CD4-positive, alpha-beta memory T cell (primary cell): ENCODE results near the gene FREM1. TPM values are rescaled to one million over a fixed set of nuclear protein-coding genes. Genes with fewer than 3 reads are reported as not detected.

Experiments used
- CTCF ChIA-PET: fragments of 350-600 bp; sonication (Branson Sonifier 250); formaldehyde crosslinking; loops from one replicate; lab custom pipeline; 2021; ENCODE audit warnings: inconsistent platforms; ENCODE audit not compliant: partially characterized antibody; lab: Charles Lee
- POLR2A ChIA-PET: fragments of 350-600 bp; sonication (Branson Sonifier 250); formaldehyde crosslinking; loops from one replicate; lab custom pipeline; 2021; ENCODE audit not compliant: partially characterized antibody; lab: Charles Lee
- DNase-seq, 5 donors: peaks; one replicate each; pipeline versions ENCODE4 v3.0.0 to v3.0.0-alpha.2; 2020 to 2022; ENCODE audit warnings: mixed read lengths in 1 of 5
- H3K27ac ChIP-seq: one replicate; pipeline ENCODE4 v1.7.0; 2013; ENCODE audit warnings: low read depth, low read length
- H3K27me3 ChIP-seq: 2 replicates; pipeline ENCODE4 v1.7.0; 2013; ENCODE audit warnings: mild to moderate bottlenecking, low read length, moderate library complexity; ENCODE audit not compliant: insufficient read depth
- H3K36me3 ChIP-seq: 2 replicates; pipeline ENCODE4 v1.7.0; 2013; ENCODE audit warnings: mild to moderate bottlenecking, low read length, moderate library complexity; ENCODE audit not compliant: insufficient read depth
- H3K4me1 ChIP-seq: 2 replicates; pipeline ENCODE4 v1.7.0; 2013; ENCODE audit warnings: mild to moderate bottlenecking, low read length, moderate library complexity; ENCODE audit not compliant: insufficient read depth
- H3K4me3 ChIP-seq, 2 donors: one replicate each; pipeline ENCODE4 v1.7.0; 2013; ENCODE audit warnings: low read length in 2 of 2, mild to moderate bottlenecking in 1 of 2
- H3K9me3 ChIP-seq, 2 donors: one replicate each; pipeline ENCODE4 v1.7.0; 2013; ENCODE audit warnings: low read length in 2 of 2, control low read depth in 1 of 2; ENCODE audit not compliant: control insufficient read depth in 1 of 2
- H3K27ac Mint-ChIP-seq, 7 donors: one replicate each; pipeline ENCODE4 v1.8.0; 2020 to 2021; ENCODE audit warnings: mixed read lengths in 7 of 7, mild to moderate bottlenecking in 6 of 7, inconsistent platforms in 3 of 7, moderate library complexity in 3 of 7
- H3K27me3 Mint-ChIP-seq, 2 donors: one replicate each; pipeline ENCODE4 v1.8.0; 2020 to 2021; ENCODE audit warnings: mixed read lengths in 2 of 2
- H3K36me3 Mint-ChIP-seq, 2 donors: one replicate each; pipeline ENCODE4 v1.8.0; 2020 to 2021; ENCODE audit warnings: mixed read lengths in 2 of 2, inconsistent platforms in 1 of 2, mild to moderate bottlenecking in 1 of 2
- H3K4me1 Mint-ChIP-seq, 4 donors: one replicate each; pipeline ENCODE4 v1.8.0; 2020 to 2021; ENCODE audit warnings: mixed read lengths in 4 of 4, mild to moderate bottlenecking in 1 of 4
- H3K4me3 Mint-ChIP-seq, 8 donors: one replicate each; pipeline ENCODE4 v1.8.0; 2020 to 2021; ENCODE audit warnings: mixed read lengths in 8 of 8, mild to moderate bottlenecking in 7 of 8, moderate library complexity in 6 of 8, inconsistent platforms in 3 of 8
- H3K9me3 Mint-ChIP-seq, 8 donors: one replicate each; pipeline ENCODE4 v1.8.0; 2020 to 2021; ENCODE audit warnings: mixed read lengths in 8 of 8, mild to moderate bottlenecking in 5 of 8, inconsistent platforms in 3 of 8, moderate library complexity in 1 of 8
- intact Hi-C: fragments of 100-400 bp; cut with micrococcal nuclease; formaldehyde crosslinking; loops from one replicate; pipeline ENCODE4 v1.15.1; 2023
- polyA plus RNA-seq, 2 donors: library from polyadenylated mRNA; unstranded; fragments of 300-500 nt; fragmentation: Illumina TruSeq; gene quantifications; one replicate each; pipeline ENCODE4 v1.2.3, GENCODE V29; 2021
- total RNA-seq, 2 experiments: library from RNA; stranded (reverse); gene quantifications; one replicate each; pipeline ENCODE4 v1.2.3, GENCODE V29; 2021

FREM1 gene
- total and polyA plus RNA-seq, 4 experiments from 2014 or later, result 0.14 TPM; not detected in 3

DNA sequence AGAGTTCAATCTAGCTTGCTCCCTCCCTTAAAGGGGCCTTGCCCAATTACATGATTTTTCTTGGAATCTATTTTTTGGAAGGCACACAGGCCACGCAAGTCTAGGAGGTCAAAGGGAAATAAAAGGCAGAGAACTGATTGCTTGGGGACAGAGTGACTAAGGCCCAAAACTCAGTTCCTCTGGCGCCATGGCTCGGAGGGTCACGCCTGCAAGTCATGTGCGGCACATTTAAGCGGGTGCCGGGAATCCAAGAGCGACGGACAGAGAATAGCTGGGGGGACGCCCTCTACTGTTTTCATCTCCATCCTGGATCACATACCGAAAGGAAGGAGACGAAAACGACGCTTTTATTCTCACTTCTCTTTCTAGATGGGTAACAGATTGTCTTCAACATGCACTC lies 78.6 kb downstream of the FREM1 start:
- Histone ChIP-seq H3K36me3 (no peaks in the 10 kb centered on the region), H3K9me3 (no peaks in the 10 kb centered on the region), H3K4me3 (no peak overlapping the region), H3K27ac (no peak overlapping the region), H3K4me1 (no peaks in the 10 kb centered on the region), H3K27me3 (no peaks in the 10 kb centered on the region)
- H3K36me3 Mint-ChIP-seq, result no peaks in the 10 kb centered on the region
- H3K4me3 Mint-ChIP-seq, result no peak overlapping the region
- no peak for DNase-seq
- H3K27ac Mint-ChIP-seq, result peak overlapping the region in 1 of 7 donors; percentile 42
- peaks cover 1 to 2% of the 10 kb centered on the region in 2 donors for H3K27me3 Mint-ChIP-seq
- no peaks in the 10 kb centered on the region for H3K4me1 Mint-ChIP-seq
- POLR2A ChIA-PET, result no interaction called here
- intact Hi-C loops, result loop anchor here (10.0 kb wide), 1 partner anchor 207 kb away; no protein-coding TSS in a partner anchor
- H3K9me3 Mint-ChIP-seq, result peaks cover 0 to 5% (median 0%) of the 10 kb centered on the region in 8 donors
- CTCF ChIA-PET, result no interaction called here

DNA sequence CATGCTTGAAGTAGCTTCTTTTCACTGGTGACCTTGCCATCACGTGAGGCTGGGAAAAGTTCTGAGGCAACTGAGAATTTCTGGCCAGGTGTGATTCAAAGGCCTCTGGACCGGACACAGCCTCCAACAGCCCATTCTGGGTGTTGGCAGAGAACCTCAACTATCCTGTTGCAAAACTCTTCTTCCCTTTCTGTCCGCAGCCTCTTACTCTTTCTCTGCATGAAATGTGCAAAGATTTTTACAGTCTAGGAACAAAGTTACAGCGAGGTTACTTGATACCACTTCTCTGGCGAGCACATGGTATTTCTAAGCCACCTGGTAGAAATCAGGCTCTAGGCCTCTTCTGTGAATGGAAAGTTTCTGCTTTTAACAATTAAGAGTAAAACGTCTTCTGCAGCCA lies 79.2 kb downstream of the FREM1 start:
- no peak for DNase-seq
- intact Hi-C loops, result loop anchor here (10.0 kb wide), 1 partner anchor 206 kb away; no protein-coding TSS in a partner anchor
- no peaks in the 10 kb centered on the region for H3K9me3 ChIP-seq
- POLR2A ChIA-PET, result no interaction called here
- H3K27ac Mint-ChIP-seq, result no peak overlapping the region
- CTCF ChIA-PET, result no interaction called here
- no peaks in the 10 kb centered on the region for H3K27me3 Mint-ChIP-seq
- no peak overlapping the region for H3K4me3 Mint-ChIP-seq
- H3K36me3 ChIP-seq, result no peaks in the 10 kb centered on the region
- no peak overlapping the region for H3K27ac ChIP-seq
- H3K36me3 Mint-ChIP-seq, result no peaks in the 10 kb centered on the region
- H3K4me3 ChIP-seq, result no peak overlapping the region
- H3K4me1 ChIP-seq, result no peaks in the 10 kb centered on the region
- H3K27me3 ChIP-seq, result no peaks in the 10 kb centered on the region
- no peaks in the 10 kb centered on the region for H3K4me1 Mint-ChIP-seq
- H3K9me3 Mint-ChIP-seq, result peaks cover 0 to 6% (median 0%) of the 10 kb centered on the region in 8 donors

DNA sequence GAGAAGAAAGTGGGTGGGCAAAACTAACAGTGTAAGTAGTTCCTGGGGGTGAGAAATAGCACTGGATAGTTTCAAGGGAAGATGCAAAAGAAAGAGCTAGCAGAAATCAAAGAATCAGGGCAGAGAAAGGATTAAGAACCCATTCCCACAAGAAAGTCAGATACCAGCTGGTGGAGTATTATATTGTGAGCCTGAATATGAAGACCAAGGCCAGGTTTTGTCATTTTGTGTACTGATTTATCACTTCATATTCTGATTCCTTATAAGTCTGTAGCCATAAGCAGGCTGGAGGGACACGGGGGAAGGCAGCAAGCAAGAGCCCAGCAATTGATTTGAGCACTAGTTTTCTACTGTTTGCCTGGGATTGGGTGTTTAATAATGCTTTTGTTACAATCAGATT lies 80.2 kb downstream of the FREM1 start:
- no peaks in the 10 kb centered on the region for H3K4me1 Mint-ChIP-seq
- Histone ChIP-seq H3K27ac (no peak overlapping the region), H3K36me3 (no peaks in the 10 kb centered on the region), H3K27me3 (no peaks in the 10 kb centered on the region), H3K4me3 (no peak overlapping the region), H3K4me1 (no peaks in the 10 kb centered on the region), H3K9me3 (no peaks in the 10 kb centered on the region)
- H3K36me3 Mint-ChIP-seq, result no peaks in the 10 kb centered on the region
- peak overlapping the region in 1 of 8 donors; percentile 42 for H3K4me3 Mint-ChIP-seq
- ChIA-PET POLR2A (no interaction called here), CTCF (no interaction called here)
- no peak overlapping the region for H3K27ac Mint-ChIP-seq
- H3K27me3 Mint-ChIP-seq, result peaks cover 3% of the 10 kb centered on the region in 2 donors
- peaks cover 0 to 6% (median under 1%) of the 10 kb centered on the region in 8 donors for H3K9me3 Mint-ChIP-seq
- DNase-seq, result no peak
- intact Hi-C loops, result loop anchor here (10.0 kb wide), 1 partner anchor 205 kb away; no protein-coding TSS in a partner anchor

DNA sequence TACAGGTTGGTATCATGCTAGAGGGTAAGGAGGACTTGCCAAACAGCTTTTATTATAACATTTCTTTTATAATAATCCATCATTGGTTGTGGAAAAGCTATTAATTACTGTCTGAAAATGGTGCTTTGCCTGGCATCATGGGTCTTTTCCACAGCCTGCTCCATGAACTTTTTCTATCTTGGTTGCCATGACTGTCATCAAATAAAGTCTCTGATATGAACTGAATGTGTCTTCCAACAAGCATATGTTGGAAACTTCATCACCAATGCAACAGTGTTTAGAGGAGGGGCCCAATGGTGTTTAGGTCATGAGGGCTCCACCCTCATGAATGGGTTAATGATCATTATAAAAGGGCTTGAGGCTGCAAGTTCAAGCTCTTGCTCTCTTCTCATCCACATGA lies 81.0 kb downstream of the FREM1 start:
- no peak for DNase-seq
- Mint-ChIP-seq H3K27ac (no peak overlapping the region), H3K36me3 (no peaks in the 10 kb centered on the region), H3K4me1 (no peaks in the 10 kb centered on the region), H3K9me3 (peaks cover 0 to 6% (median under 1%) of the 10 kb centered on the region in 8 donors), H3K27me3 (peaks cover 3% of the 10 kb centered on the region in 2 donors), H3K4me3 (no peak overlapping the region)
- H3K36me3 ChIP-seq, result no peaks in the 10 kb centered on the region
- H3K9me3 ChIP-seq, result no peaks in the 10 kb centered on the region
- no peaks in the 10 kb centered on the region for H3K27me3 ChIP-seq
- H3K27ac ChIP-seq, result no peak overlapping the region
- intact Hi-C loops, result loop anchor here (10.0 kb wide), 1 partner anchor 64 kb away; no protein-coding TSS in a partner anchor
- no peaks in the 10 kb centered on the region for H3K4me1 ChIP-seq
- POLR2A ChIA-PET, result no interaction called here
- H3K4me3 ChIP-seq, result no peak overlapping the region
- CTCF ChIA-PET, result no interaction called here

DNA sequence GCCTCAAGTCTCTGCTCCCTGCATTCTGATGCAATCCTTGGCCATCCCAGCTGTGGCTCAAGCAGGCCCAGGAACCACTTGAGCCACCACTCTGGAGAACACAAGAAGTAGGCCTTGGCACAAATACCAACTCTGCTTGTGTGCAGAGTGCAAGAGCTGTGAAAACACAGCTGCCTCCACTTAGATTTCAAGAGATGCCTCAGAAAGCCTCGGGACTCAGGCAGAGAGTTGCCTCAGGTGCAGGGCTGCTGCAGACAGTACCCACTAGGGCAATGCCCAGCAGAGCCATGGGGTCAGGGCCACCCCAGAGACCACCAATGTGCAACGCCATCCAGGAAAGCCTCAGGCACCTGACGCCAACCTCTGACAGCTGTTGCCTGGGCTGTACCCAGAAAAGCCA lies 82.4 kb downstream of the FREM1 start:
- no peaks in the 10 kb centered on the region for H3K36me3 Mint-ChIP-seq
- peaks cover 0 to 6% (median under 1%) of the 10 kb centered on the region in 8 donors for H3K9me3 Mint-ChIP-seq
- CTCF ChIA-PET, result no interaction called here
- intact Hi-C loops, result loop anchor here (10.0 kb wide), 1 partner anchor 63 kb away; no protein-coding TSS in a partner anchor
- no peak overlapping the region for H3K4me3 ChIP-seq
- no peak overlapping the region for H3K4me3 Mint-ChIP-seq
- H3K27me3 Mint-ChIP-seq, result peaks cover 3% of the 10 kb centered on the region in 2 donors
- H3K27ac ChIP-seq, result no peak overlapping the region
- H3K4me1 ChIP-seq, result no peaks in the 10 kb centered on the region
- H3K4me1 Mint-ChIP-seq, result no peaks in the 10 kb centered on the region
- no peaks in the 10 kb centered on the region for H3K27me3 ChIP-seq
- H3K36me3 ChIP-seq, result no peaks in the 10 kb centered on the region
- no peak for DNase-seq
- H3K9me3 ChIP-seq, result no peaks in the 10 kb centered on the region
- H3K27ac Mint-ChIP-seq, result no peak overlapping the region
- POLR2A ChIA-PET, result no interaction called here

DNA sequence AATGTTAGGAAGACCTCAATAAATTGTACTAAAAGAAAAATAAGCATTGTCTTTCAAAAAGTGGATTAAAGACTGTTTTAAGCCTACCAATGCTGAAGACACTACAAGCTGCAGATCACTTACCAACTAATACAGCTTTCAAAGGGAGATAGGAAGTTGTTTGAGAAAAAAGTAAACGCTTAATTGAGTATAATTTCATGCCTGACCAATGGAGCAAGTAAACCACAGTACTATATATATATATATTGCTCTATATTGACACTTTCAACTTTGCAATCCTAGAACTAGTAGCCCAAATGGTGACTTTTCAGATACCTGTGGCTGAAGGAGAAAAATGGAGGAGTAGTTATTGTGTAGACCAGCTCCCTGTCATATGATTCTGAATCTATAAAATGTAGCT lies 85.7 kb downstream of the FREM1 start:
- H3K9me3 Mint-ChIP-seq, result peaks cover 0 to 4% (median under 1%) of the 10 kb centered on the region in 8 donors
- ChIA-PET POLR2A (no interaction called here), CTCF (interaction anchor here (0.8 kb wide), 1 partner anchor 311 kb away, joined by 3 read pairs; no protein-coding TSS in a partner anchor)
- Histone ChIP-seq H3K4me3 (no peak overlapping the region), H3K36me3 (no peaks in the 10 kb centered on the region), H3K27me3 (no peaks in the 10 kb centered on the region), H3K4me1 (no peaks in the 10 kb centered on the region), H3K9me3 (no peaks in the 10 kb centered on the region), H3K27ac (no peak overlapping the region)
- no peak for DNase-seq
- no peak overlapping the region for H3K27ac Mint-ChIP-seq
- H3K27me3 Mint-ChIP-seq, result peaks cover 3 to 4% of the 10 kb centered on the region in 2 donors
- peaks cover 0 to 1% (median 0%) of the 10 kb centered on the region in 4 donors for H3K4me1 Mint-ChIP-seq
- intact Hi-C loops, result loop anchor here (10.0 kb wide), 1 partner anchor 60 kb away; no protein-coding TSS in a partner anchor
- no peak overlapping the region for H3K4me3 Mint-ChIP-seq
- no peaks in the 10 kb centered on the region for H3K36me3 Mint-ChIP-seq

DNA sequence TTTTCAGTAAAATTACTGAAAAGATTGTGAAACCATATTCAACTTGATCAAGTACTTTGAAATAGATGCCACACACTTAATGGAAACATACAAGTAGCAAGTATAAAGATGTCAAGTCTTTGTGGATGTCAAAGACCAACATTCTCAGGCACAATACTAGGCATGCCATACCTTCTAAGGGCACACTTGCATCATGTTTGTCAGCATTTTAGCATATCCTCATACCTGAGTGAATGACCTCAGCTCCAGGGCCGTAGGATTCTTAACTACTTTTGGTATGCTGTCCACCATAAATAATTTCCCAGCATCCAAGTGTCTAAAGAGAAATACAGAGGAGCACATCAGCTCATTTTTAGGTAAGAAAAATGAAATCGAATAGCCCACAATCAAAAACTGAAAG lies 86.4 kb downstream of the FREM1 start:
- peaks cover 0 to 1% (median 0%) of the 10 kb centered on the region in 4 donors for H3K4me1 Mint-ChIP-seq
- H3K27me3 Mint-ChIP-seq, result peaks cover 3 to 6% of the 10 kb centered on the region in 2 donors
- H3K4me1 ChIP-seq, result no peaks in the 10 kb centered on the region
- H3K27ac ChIP-seq, result no peak overlapping the region
- H3K27me3 ChIP-seq, result no peaks in the 10 kb centered on the region
- intact Hi-C loops, result loop anchor here (10.0 kb wide), 1 partner anchor 59 kb away; no protein-coding TSS in a partner anchor
- ChIA-PET CTCF (no interaction called here), POLR2A (no interaction called here)
- no peak for DNase-seq
- no peak overlapping the region for H3K4me3 ChIP-seq
- no peaks in the 10 kb centered on the region for H3K36me3 Mint-ChIP-seq
- no peaks in the 10 kb centered on the region for H3K9me3 ChIP-seq
- H3K36me3 ChIP-seq, result no peaks in the 10 kb centered on the region
- H3K27ac Mint-ChIP-seq, result no peak overlapping the region
- peaks cover 0 to 4% (median 0%) of the 10 kb centered on the region in 8 donors for H3K9me3 Mint-ChIP-seq
- H3K4me3 Mint-ChIP-seq, result no peak overlapping the region
